WI38 (cell line): Measurements from ENCODE around the gene HCN4.

Experiments
- H3K4me3 ChIP-seq: 2 replicates; pipeline ENCODE4 v1.5.1; 2011; ENCODE audit warnings: low read depth, mild to moderate bottlenecking, control low read depth, low read length
- TF ChIP-seq, protein P1 (sequence below): IDR thresholded peaks from 2 replicates; pipeline ENCODE4 v1.5.1; 2012; ENCODE audit warnings: low read depth, mild to moderate bottlenecking, control low read depth, low read length

HCN4 gene

DNA sequence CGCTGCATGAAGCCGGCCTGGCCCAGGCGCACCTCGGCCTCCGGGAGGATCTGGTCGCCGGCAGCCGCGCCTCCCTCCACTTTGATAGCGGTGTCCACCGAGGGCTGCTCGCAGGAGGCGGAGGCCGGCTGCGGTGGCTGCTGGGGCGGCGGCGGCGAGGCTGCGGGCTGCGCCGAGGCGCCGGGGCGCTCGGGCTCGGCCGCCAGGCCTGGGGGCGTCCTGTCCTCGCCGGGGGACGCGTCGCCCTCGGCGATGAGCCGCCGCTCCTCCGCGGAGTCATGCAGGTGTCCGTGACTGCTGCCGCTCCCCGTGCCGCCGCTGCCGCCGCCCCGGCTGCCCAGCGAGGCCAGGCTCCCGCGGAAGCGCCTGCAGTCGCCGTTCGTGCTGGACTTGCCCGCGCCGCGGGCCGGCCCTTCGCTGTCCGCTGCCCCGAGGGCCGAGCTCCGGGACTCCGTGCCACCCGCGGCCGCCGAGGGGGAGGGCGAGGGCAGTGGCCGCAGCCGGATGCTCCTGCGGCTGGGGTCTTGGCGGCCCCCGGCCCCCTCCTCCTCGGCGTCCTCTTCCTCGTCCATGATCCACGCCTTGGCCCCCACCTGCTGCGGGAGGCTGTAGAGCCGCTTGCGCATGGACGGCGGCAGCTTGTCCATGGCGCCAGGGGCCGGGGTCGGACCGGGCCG lies 996 bp downstream of the HCN4 start:
- H3K4me3 ChIP-seq: no peak overlapping the region
- TF ChIP-seq, protein P1, sequence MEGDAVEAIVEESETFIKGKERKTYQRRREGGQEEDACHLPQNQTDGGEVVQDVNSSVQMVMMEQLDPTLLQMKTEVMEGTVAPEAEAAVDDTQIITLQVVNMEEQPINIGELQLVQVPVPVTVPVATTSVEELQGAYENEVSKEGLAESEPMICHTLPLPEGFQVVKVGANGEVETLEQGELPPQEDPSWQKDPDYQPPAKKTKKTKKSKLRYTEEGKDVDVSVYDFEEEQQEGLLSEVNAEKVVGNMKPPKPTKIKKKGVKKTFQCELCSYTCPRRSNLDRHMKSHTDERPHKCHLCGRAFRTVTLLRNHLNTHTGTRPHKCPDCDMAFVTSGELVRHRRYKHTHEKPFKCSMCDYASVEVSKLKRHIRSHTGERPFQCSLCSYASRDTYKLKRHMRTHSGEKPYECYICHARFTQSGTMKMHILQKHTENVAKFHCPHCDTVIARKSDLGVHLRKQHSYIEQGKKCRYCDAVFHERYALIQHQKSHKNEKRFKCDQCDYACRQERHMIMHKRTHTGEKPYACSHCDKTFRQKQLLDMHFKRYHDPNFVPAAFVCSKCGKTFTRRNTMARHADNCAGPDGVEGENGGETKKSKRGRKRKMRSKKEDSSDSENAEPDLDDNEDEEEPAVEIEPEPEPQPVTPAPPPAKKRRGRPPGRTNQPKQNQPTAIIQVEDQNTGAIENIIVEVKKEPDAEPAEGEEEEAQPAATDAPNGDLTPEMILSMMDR: no peak

DNA sequence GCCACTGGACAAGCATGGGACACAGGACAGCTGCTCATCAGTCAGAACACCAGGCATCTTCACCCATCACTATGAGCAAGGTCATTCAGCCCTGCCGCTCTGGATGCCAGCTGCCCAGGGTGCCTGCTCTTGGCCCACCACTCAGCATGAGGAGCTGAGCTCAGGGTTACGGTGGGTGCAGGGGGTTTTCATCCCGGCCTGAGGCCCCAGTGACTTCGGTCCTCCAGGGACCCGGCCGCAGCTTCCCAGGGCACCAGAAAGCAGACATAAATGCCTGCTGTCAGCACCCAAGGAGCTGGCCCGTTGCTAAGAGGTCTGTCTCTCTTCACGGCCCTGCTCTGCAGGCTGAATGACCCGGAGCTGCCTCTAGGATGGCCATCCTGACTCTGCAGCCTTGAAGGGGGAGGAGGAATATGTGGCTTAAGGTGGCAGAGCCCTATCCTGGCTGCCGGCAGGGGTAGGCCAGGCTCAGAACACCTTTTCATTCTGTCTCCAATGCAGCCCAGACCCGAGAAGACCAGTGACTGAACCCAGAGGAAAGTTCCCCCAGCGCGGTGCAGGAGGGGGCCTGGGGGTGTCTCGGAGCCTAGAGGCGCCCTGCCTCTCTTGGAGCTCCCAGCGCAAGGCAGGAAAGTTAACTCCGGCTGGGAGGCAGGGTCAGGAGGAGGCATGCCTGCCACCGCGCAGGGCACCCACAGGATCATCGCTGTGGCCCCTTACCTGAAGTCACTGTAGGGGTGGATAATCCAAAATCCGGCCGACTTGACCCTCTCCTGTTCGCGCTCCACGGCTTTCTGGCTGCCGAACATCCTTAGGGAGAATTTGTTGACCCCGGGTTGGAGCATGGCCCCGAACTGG lies 1.8 kb downstream of the HCN4 start:
- no peak overlapping the region for H3K4me3 ChIP-seq

DNA sequence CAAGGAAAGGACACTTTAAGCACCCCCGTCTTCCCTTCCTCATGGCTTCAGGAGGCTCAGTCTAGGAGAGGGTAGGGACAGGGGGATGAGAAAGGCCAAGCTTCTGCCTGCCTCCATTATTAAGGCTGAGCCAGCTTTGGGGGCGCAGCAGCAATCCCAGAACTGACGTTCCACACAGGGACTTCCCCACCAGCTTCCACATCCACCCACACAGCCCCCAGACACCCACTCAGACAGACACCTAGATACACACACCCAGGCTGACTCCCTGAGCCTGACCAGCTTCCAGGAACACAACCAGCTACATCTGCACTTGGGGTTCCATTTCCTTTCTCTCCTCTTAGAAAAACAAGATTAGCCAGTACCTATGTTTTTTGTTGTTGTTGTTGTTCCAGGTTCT lies 4.7 kb downstream of the HCN4 start:
- TF ChIP-seq, protein P1: no peak
- H3K4me3 ChIP-seq: no peak overlapping the region

More for the DNA sequence above, 1.8 kb downstream of the HCN4 start:
- TF ChIP-seq, protein P1: no peak

DNA sequence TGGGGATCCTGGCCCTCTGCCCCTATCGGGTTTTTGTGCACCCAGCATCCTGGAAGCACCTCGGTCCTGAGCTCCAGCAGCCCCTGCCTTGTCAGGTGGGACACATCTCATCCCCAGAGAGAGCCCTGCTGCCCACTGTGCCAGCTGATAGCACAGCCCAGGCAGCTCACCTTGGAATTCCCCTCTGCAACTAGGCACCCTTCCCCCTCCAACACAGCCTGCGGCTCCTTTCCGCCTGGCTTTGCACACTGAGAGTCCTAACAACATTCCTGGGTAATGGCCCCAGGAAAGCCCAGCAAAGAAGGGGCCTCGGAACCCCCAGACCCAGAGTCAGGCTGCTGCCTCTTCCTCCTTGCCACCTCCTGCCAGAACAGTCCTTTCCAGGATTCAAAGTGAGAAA lies 5.9 kb downstream of the HCN4 start:
- TF ChIP-seq, protein P1: no peak
- no peak overlapping the region for H3K4me3 ChIP-seq

DNA sequence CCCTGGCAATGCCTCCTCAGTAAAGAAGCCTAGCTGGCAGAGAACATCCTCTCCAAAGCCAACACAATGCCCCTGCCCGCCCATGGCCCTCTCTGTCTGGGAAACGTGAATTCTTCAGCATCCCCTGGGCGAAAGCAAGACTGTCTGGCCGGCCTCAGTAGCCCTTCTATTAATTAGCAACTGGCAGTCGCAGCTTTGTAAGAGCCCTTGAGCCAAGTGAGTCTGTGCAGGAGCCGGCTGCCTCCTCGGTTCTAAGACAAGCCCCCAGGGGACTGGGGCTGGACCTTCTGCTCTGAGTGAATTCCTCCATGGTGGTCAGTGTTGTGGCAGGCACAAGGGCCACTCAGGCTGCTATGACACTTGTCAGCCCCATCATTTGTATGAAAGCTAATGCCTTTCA lies 7.4 kb downstream of the HCN4 start:
- H3K4me3 ChIP-seq: no peak overlapping the region
- TF ChIP-seq, protein P1: no peak

DNA sequence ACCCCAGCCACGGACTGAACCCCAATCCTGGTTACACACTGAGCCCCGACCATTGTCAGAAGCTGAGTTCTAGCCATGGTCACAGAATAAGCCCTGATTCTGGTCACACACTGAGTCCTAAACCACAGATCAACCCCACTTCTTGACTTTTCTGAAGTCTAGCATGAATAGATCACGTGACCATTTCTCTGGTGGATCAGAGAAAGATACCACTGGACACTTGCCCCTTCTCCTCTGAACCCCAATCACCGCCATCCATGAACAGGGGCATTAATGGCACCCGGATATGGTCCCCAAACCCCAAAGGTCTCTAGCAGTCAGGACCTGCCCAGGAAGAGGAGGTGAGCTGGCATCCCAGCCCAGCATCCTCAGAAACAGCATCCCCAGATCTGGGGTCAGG lies 9.1 kb downstream of the HCN4 start:
- TF ChIP-seq, protein P1: no peak

More for the DNA sequence above, 9.1 kb downstream of the HCN4 start:
- no peak overlapping the region for H3K4me3 ChIP-seq
